BLaER1 (cell line): Measurements from ENCODE around the gene WDR36.
A peak's percentile ranks its signal among the peaks of the same experiment; 100 is the strongest.

Experiments
- H3K27ac ChIP-seq: shearing (Covaris generic); formaldehyde crosslinking; 2 replicates; pipeline ENCODE4 v1.8.1; 2022
- H3K27me3 ChIP-seq: shearing (Covaris generic); formaldehyde crosslinking; 2 replicates; pipeline ENCODE4 v1.8.1; 2022
- H3K36me3 ChIP-seq: shearing (Covaris generic); formaldehyde crosslinking; 2 replicates; pipeline ENCODE4 v1.8.1; 2022
- H3K4me1 ChIP-seq: shearing (Covaris generic); formaldehyde crosslinking; 2 replicates; pipeline ENCODE4 v1.8.1; 2022
- H3K4me2 ChIP-seq: shearing (Covaris generic); formaldehyde crosslinking; 2 replicates; pipeline ENCODE4 v1.8.1; 2022
- H3K4me3 ChIP-seq: shearing (Covaris generic); formaldehyde crosslinking; 2 replicates; pipeline ENCODE4 v1.8.1; 2022
- H3K9ac ChIP-seq: shearing (Covaris generic); formaldehyde crosslinking; 2 replicates; pipeline ENCODE4 v1.8.1; 2022
- H3K9me3 ChIP-seq: shearing (Covaris generic); formaldehyde crosslinking; 2 replicates; pipeline ENCODE4 v1.8.1; 2022
- H4K20me1 ChIP-seq: shearing (Covaris generic); formaldehyde crosslinking; 2 replicates; pipeline ENCODE4 v1.8.1; 2022
- Cebpa-rat ChIP-seq: shearing (Covaris generic); IDR thresholded peaks from 2 replicates; pipeline ENCODE4 v1.8.1; 2022

WDR36 gene

GRCh38 chr5:111092062-111092853 lies at the start of gene WDR36:
Gene WDR36 (plus strand): TSS chr5:111092348. CDS start chr5:111092457, 109 bp downstream.
- Histone ChIP-seq H3K9ac (peak within 1 kb of the TSS; percentile 89), H3K4me3 (peak within 1 kb of the TSS; percentile 95), H3K4me1 (peaks cover 18% of the 10 kb centered on the region), H3K4me2 (peak within 1 kb of the TSS; percentile 97), H3K27ac (peak within 1 kb of the TSS; percentile 89), H3K9me3 (no peaks in the 10 kb centered on the region), H3K27me3 (no peaks in the 10 kb centered on the region), H4K20me1 (peaks cover 43% of the 10 kb centered on the region), H3K36me3 (peaks cover 25% of the 10 kb centered on the region)
- TF ChIP-seq Cebpa-rat: no peak

DNA sequence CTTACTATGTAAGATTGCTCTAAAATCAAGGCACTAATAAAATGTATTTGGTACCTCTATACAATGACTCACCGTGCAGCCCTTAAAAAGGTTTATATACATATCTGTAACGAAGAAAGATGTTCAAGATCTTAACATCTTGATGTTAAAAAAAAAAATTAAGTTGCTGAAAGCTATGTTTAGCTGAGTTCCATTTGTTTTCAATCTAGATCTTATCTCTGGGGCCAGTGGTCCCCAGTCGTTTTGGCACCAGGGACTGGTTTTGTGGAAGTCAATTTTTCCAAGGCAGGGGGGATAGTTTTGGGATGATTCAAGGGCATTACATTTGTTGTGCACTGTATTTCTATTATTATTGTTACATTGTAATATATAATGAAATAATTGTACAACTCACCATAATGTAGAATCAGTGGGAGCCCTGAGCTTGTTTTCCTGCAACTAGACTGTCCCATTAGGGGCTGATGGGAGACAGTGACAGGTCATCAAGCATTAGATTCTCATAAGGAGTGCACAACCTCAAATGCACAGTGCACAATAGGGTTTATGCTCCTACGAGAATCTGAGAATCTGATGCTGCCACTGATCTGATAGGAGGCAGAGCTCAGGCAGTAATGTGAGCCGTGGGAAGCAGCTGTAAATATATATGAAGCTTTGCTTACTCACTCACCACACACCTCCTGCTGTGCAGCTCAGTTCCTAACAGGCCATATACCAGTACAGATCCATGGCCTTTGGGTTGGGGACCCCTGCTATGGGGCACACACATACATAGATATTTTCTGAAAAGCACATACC lies 48.2 kb upstream of the WDR36 start:
- Histone ChIP-seq H3K36me3 (no peaks in the 10 kb centered on the region), H3K4me3 (no peak overlapping the region), H3K27me3 (no peaks in the 10 kb centered on the region), H4K20me1 (no peaks in the 10 kb centered on the region), H3K4me1 (0 out of 2 replicates have a peak, but pooled peaks cover 6% of the 10 kb centered on the region), H3K4me2 (no peak overlapping the region), H3K9ac (no peak overlapping the region), H3K9me3 (no peaks in the 10 kb centered on the region), H3K27ac (no peak overlapping the region)
- no peak for TF ChIP-seq Cebpa-rat

DNA sequence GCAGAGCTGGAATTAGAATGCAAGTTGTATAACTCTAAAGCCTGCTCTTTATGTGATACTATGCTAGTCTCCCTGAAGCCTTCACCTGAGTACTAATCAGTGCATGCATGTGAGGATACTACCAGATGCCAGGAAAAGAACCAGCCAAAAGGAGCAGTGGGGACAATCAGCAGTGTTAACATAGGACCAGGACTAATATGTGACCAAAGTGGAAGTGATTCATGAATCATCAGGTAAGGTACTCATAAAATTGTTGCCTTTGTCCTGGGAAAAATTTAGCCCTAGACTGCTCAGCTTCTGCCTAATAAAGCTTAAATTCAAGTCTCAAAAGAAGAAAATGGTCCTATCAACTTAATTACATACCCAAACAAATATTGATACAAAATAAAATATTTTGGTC lies 34.1 kb upstream of the WDR36 start:
- Histone ChIP-seq H3K4me2 (no peak overlapping the region), H3K27ac (no peak overlapping the region), H3K4me1 (no peaks in the 10 kb centered on the region), H3K9ac (no peak overlapping the region), H3K9me3 (no peaks in the 10 kb centered on the region), H3K36me3 (no peaks in the 10 kb centered on the region), H3K27me3 (no peaks in the 10 kb centered on the region), H4K20me1 (no peaks in the 10 kb centered on the region), H3K4me3 (no peak overlapping the region)
- TF ChIP-seq Cebpa-rat: no peak

DNA sequence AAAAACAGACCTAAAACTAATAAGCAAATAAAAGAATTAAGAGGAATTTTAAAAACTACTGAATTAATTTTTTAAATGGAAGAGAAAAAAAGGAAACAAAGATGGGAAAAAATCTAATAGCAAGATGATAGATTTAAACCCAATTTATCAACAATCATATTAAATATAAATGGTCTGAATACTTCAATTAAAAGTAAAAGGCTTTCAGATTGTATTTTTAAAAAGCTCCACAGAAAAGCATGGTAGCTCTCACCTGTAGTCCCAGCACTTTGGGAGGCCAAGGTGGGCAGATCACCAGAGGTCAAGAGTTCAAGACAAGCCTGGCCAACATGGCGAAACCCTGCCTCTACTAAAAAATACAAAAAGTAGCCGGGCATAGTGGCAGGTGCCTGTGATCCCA lies 32.0 kb upstream of the WDR36 start:
- Histone ChIP-seq H4K20me1 (no peaks in the 10 kb centered on the region), H3K9ac (no peak overlapping the region), H3K9me3 (no peaks in the 10 kb centered on the region), H3K4me3 (no peak overlapping the region), H3K4me2 (no peak overlapping the region), H3K36me3 (no peaks in the 10 kb centered on the region), H3K27ac (no peak overlapping the region), H3K27me3 (no peaks in the 10 kb centered on the region), H3K4me1 (no peaks in the 10 kb centered on the region)
- TF ChIP-seq Cebpa-rat: no peak

DNA sequence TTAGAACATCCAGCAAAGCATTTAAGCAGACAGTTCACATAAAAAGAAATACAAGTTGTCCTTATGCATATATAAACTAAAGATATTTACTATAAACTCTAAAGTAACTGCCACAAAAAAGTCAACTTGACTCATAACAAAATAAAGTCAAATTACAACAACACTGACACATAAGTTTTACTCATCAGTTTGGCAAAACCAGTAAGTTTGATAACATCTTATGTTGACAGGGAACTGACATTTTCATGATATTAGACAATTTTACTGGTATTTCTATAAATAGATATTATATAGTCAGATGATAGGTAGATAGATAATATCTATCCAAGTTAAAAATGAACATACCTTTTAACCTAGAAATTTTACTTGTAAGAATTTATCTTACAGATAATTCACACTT lies 30.5 kb upstream of the WDR36 start:
- Histone ChIP-seq H3K27ac (no peak overlapping the region), H3K4me2 (no peak overlapping the region), H3K27me3 (no peaks in the 10 kb centered on the region), H4K20me1 (no peaks in the 10 kb centered on the region), H3K36me3 (no peaks in the 10 kb centered on the region), H3K4me1 (0 out of 2 replicates have a peak, but pooled peaks cover under 1% of the 10 kb centered on the region), H3K9me3 (no peaks in the 10 kb centered on the region), H3K9ac (no peak overlapping the region), H3K4me3 (no peak overlapping the region)
- TF ChIP-seq Cebpa-rat: no peak

DNA sequence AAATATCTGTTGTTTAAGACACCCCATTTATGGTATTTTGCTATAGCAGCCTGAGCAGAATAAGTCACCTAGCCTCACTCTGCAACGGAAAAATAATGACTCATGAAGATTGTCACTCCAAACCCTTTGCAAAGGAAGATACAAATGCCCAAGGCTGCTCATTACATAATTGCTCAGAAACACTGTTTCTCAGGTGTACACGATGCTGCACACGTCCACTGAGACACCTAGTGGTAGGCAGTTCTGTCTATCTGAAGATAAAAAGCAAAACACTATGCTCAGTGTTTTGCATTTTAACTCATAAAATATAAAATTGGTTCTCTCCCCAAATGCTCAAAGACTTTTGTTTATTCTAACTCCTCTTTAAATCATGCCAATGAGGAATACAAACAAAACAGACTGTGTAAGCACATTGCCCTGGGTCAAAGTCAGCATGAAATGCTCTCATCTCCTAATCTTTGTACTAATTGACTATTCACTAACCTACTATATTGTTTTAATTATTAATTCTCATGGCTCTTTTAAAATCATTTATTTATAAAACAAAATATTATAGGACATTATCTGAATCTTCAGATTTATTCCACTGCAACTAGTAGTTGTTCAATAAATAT lies 28.3 kb upstream of the WDR36 start:
- Histone ChIP-seq H4K20me1 (no peaks in the 10 kb centered on the region), H3K27me3 (no peaks in the 10 kb centered on the region), H3K9me3 (no peaks in the 10 kb centered on the region), H3K36me3 (no peaks in the 10 kb centered on the region), H3K4me2 (no peak overlapping the region), H3K4me3 (no peak overlapping the region), H3K27ac (no peak overlapping the region), H3K4me1 (peaks cover 13% of the 10 kb centered on the region), H3K9ac (no peak overlapping the region)
- no peak for TF ChIP-seq Cebpa-rat

- TF ChIP-seq Cebpa-rat: no peak
- H3K36me3 ChIP-seq: no peaks in the 10 kb centered on the region
Observed at GRCh38 chr5:111066261-111066938, 25.7 kb upstream of the WDR36 start.

DNA sequence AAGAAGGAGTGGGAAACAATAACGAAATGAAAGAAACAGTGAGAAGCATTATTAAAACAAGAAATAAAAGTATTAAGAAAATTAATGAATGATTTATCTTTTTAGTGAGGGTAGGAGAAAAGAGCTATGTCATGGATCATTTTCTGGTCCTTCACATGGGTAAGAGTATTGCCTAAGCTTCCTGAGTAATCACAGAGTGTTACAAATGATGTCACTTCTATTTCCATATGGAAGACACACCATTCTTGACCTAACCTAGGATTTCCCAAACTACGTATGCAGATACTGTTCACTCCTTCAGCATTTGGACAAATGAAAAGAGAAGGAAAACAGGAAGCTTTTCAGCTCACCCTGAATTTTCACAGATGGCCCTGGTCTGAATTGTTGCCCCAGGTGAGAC lies 23.9 kb upstream of the WDR36 start:
- Histone ChIP-seq H3K27ac (no peak overlapping the region), H4K20me1 (no peaks in the 10 kb centered on the region), H3K4me3 (no peak overlapping the region), H3K4me1 (peaks cover 21% of the 10 kb centered on the region), H3K9ac (no peak overlapping the region), H3K36me3 (no peaks in the 10 kb centered on the region), H3K9me3 (no peaks in the 10 kb centered on the region), H3K4me2 (no peak overlapping the region), H3K27me3 (no peaks in the 10 kb centered on the region)
- TF ChIP-seq Cebpa-rat: no peak

More at GRCh38 chr5:111066261-111066938, 25.7 kb upstream of the WDR36 start:
- H3K9ac ChIP-seq: no peak overlapping the region
- no peaks in the 10 kb centered on the region for H3K27me3 ChIP-seq
- no peak overlapping the region for H3K27ac ChIP-seq
- no peaks in the 10 kb centered on the region for H4K20me1 ChIP-seq
- peak overlapping the region; percentile 36 for H3K4me2 ChIP-seq
- peaks cover 13% of the 10 kb centered on the region for H3K4me1 ChIP-seq
- no peaks in the 10 kb centered on the region for H3K9me3 ChIP-seq
- H3K4me3 ChIP-seq: no peak overlapping the region

DNA sequence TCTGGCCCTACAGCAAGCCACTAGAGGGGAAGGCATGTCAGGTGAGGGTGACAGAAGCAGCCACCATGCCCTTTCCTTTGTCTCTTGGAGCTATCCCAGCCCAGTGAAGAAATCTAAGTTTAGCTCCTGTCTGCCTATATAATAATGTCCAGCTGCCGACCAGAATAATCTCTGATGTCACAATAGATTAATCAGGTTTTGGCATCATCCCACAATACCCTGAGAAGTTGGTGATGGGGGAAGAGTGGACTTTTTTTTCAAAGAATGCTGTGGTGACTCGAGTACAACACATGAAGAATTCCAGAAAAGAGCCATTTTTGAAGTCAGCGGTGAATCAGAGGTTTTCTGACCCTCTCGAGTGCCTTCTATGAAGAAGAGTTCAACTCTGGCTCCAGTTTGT lies 22.3 kb upstream of the WDR36 start:
- Histone ChIP-seq H3K27me3 (no peaks in the 10 kb centered on the region), H4K20me1 (no peaks in the 10 kb centered on the region), H3K4me2 (no peak overlapping the region), H3K4me3 (no peak overlapping the region), H3K27ac (no peak overlapping the region), H3K36me3 (no peaks in the 10 kb centered on the region), H3K9ac (no peak overlapping the region), H3K9me3 (no peaks in the 10 kb centered on the region), H3K4me1 (peaks cover 27% of the 10 kb centered on the region)
- no peak for TF ChIP-seq Cebpa-rat
